Endometrial microvascular endothelial cells (primary cell): ENCODE data around the gene SMARCD3. TPM values are rescaled to one million over a fixed set of nuclear protein-coding genes. Genes with fewer than 3 reads are reported as not detected.

ENCODE experiments used
- in situ Hi-C: cut with HindIII; loops from 2 replicates; pipeline ENCODE4 v1.10.0; 2017; ENCODE audit warnings: low sequenced_read_pairs, low pct_unique_long_range_greater_than_20kb; ENCODE audit errors: inconsistent ontology term
- total RNA-seq: library from RNA; depleted of rRNA; stranded (reverse); fragments of >200 nt; gene quantifications from one replicate; pipeline ENCODE4 v1.2.3, GENCODE V29; 2015; ENCODE audit errors: inconsistent ontology term

SMARCD3 gene
- total RNA-seq, 1 donor from 2014 or later = 2.9 TPM

DNA sequence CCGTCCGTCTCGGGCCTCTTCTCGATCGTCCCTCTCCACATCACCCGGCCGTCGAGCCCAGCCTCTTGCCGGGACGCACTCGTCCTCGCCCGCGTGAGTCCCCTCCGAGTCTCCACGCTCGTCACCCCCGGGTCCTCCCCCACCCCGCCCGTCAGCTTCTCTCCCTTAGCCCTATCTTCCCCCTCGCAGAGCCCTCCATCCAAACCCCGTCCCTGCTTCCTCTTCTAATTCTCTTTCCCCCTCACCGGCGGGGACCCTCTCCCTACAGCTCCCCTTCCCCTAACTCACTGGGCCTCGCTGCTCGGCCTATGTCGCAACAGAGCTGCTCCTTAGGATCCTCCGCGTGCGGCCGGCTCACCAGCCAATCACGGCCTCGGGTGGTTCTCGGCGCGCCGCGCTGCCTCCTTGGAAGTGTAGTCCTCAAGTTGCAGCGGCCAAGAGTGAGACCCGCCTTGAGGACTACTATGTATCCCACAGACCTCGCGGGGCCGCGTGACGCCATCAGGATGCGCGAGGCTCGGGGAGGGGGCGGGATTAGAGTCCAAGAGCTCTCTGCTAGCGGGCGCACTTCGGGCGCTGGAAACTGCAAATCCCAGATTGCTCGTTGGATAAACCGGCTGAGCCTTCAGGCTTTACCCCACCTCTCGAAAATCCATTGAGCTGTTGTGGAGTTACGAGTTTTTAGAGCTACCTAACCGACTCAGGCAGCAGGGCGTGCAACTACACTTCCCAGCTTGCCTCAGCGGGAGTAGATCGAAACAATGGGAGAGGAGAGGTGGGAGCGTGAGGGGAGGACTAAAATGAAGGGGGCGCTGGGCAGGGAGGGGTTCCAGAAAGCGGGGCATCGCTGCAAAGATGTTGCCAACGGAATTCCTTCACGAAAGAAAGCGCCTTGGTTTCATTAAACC, 21.4 kb downstream of the SMARCD3 start, which contains the start of gene ABCF2:
TSS of gene ABCF2 (minus strand) at position 331 of the 908 bp plus-strand sequence. CDS start 747 bp downstream, outside the sequence.
- in situ Hi-C loops = no loop called here

DNA sequence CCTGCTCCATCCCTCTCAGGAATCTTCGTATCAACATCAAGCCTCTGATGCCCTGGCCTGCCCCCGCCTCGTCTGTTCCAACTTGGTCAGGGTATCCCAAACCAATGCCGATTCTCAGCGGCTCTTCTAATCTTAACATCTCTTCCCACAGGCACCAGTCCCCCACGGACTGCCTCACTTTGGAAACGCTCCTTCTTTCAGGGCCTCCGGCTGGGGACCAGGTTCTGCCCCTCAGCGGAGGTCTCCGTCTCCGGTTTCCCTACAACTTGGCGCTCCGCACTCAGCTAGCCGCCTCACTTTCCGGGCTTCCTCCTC, 22.0 kb downstream of the SMARCD3 start:
- in situ Hi-C loops = no loop called here

DNA sequence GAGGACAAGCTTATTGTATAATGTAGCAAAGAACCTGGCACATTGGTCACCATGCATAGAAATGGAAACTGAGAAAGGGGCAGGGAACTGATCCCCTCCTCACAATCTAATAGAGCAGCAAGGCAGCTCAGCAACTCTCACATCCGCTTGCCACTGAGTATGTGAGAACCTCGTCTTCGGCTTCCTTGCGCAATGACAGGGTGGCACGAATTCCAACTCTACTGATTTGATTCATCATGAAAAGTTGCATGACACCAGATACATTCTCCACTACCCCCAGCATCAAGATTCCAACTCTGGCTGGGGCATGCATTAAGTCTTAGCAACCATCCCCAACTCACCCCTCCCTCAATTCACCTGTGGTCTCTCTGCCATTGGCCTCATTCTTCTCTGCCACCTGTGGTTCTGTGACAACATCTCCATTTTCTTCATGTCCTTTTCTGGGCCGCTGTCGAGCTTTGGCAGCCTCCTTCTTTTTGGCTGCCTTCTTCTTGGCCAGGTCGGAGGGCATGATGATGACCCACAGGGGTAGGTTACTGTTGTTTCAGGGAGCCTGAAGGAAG, 22.5 kb downstream of the SMARCD3 start:
- in situ Hi-C loops = no loop called here

DNA sequence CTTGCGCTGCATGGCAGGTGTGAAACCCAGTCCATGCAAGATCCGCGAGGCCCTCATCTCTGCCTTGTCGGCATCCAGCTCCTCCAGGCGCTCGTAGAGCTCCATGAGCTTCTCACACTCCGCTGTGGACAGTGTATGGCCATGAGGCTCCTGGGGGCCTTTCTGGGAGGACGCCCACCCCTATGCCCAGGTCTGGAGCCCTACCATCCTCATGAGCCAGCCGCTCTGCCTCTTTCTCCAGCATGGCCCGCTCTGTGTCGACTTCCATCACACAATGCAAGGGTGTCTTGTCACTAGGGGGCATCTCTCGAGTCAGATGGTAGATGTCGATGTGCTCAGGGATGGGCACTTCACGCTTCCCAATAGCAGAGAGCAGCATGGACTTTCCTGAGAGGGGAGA, 24.8 kb downstream of the SMARCD3 start:
- in situ Hi-C loops = no loop called here

GRCh38 chr7:151218170-151218569, 30.3 kb downstream of the SMARCD3 start:
- in situ Hi-C loops = no loop called here

GRCh38 chr7:151215396-151215795, 33.1 kb downstream of the SMARCD3 start:
- in situ Hi-C loops = no loop called here

GRCh38 chr7:151213826-151214225, 34.7 kb downstream of the SMARCD3 start:
- in situ Hi-C loops = no loop called here

GRCh38 chr7:151212626-151213025, 35.9 kb downstream of the SMARCD3 start:
- in situ Hi-C loops = no loop called here

GRCh38 chr7:151211155-151211772, 37.2 kb downstream of the SMARCD3 start:
- in situ Hi-C loops = no loop called here

DNA sequence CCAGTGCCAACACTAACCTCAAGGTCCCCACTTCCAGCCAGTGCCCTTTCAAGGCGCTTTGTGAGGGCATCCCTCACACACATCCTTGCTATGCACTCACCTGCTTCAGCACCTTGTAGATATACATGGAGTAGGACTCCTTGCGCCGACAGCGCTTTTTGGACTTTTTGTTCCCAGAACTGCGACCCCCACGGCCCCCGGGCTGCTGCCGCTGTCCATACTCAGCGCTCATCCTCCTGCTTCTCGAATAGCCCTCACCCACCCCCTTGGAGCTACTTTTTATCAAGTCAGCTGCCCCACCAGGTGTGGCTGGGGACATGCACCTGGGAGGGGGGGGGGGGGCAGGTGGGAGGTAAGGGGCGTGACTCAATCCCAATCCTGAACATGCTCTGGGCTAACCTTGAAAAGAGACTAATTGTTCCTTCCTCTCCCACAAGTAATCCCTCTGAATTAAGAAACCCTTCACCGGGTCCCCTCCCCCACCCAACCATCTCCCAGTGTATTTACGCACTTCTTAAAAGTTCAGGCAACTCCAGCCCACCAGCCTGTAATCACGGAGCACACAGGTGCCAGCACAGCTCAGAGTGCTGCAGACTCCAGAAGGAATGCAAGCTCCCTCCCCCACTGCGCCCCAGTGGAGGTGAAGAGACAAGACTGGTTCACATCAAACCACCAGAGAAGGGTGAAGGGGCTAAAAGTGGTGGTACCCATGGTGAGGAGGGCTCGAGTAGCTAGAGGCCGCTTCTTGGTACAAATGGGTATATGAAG, 38.2 kb downstream of the SMARCD3 start, which contains the start of gene H2BK1:
TSS of gene H2BK1 (minus strand) at position 402 of the 768 bp plus-strand sequence. CDS start at position 232, 170 bp downstream.
- in situ Hi-C loops = no loop called here

DNA sequence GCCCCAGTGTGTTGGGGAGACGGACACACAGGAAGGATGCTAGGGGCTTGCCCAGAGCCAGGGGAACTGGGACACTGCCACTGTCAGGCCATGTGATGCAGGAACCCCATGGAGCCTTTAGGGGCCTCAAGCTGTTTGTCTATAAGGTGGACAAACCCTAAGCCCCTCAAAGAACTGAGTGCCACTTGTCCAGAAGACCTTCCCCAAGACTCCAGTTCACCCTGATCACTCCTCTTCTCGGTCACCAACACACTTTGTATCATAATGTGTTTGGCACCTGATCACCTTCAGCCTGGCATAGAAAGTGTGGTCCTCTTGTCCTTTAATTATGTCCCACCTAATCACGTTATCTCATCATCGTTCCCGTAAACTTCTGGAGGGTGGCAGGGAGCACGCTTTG, 38.9 kb downstream of the SMARCD3 start:
- in situ Hi-C loops = no loop called here

GRCh38 chr7:151208253-151208862, 40.1 kb downstream of the SMARCD3 start:
- in situ Hi-C loops = no loop called here

- in situ Hi-C loops = no loop called here
Observed at GRCh38 chr7:151207804-151208203, 40.7 kb downstream of the SMARCD3 start.

DNA sequence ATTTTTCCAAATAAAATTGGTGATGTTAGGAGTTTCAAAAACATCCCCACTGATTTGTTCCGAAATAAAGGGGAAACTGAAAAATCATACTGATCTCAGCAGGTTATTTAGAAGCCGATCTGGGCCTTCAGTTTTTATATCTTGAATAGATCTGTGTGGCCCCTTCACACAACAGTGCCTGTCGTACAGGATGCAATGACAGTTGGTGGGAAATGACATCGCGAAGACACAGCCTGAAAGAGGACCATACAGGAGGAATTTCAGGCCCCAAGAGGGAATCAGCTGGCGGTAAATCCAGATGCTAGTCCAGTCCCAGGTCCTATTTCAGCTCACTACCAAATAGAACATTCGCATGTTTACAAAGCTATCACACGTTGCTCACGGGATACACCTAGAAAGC, 41.2 kb downstream of the SMARCD3 start:
- in situ Hi-C loops = no loop called here

DNA sequence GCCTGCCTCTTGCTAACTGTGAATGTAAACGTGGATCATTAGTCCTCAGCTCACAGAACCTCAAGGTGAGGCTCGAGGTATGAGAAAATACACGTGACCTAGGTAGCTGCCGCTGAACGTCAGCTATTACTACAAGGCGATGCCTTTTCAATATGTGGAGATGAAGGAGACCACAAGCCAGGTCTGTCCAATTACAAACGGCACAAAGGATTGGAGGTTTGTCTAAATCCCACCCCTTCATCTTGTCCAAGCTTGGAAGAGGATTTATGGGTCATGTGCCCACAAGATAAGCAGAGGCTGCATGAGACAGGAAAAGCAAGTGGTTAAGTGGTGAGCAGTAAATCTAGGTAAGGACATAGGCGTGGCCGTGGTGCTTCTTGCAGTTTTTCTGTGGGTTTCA, 41.6 kb downstream of the SMARCD3 start:
- in situ Hi-C loops = no loop called here

GRCh38 chr7:151205730-151206129, 42.8 kb downstream of the SMARCD3 start:
- in situ Hi-C loops = no loop called here

GRCh38 chr7:151204383-151205032, 44.0 kb downstream of the SMARCD3 start:
- in situ Hi-C loops = no loop called here

DNA sequence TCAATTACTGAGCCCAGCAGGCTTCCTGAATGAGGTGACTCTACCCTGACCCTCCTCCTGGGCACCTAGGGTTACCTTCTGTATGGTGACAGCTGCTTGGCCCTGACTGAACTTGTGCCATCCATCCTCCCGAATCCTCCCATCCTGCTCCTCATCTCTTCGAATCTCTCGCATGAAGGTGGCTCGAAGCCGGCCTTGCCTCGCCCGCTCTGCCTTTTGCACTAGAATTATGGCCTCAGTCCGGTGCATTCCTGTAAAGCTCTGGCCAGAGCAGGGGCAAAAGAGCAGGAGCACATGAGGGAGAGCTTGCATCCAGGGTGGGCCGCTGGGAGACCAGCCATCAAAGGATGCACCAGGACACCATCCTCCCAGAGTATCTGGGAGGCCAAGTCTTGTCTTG, 45.7 kb downstream of the SMARCD3 start:
- in situ Hi-C loops = no loop called here
